Activated T-cell treated with anti-CD3 and anti-CD28 coated beads for 48 hours (primary cell): Measurements from ENCODE around the gene PLXNA2.

Experiments used
- DNase-seq: peaks from one replicate; pipeline ENCODE4 v3.0.0-alpha.2; 2020; ENCODE audit warnings: low read depth

The PLXNA2 gene

GRCh38 chr1:208264469-208265121, 20.4 kb upstream of the PLXNA2 start:
- DNase-seq: no peak

- DNase-seq: no peak
Measured at GRCh38 chr1:208261874-208262273, 17.7 kb upstream of the PLXNA2 start.

DNA sequence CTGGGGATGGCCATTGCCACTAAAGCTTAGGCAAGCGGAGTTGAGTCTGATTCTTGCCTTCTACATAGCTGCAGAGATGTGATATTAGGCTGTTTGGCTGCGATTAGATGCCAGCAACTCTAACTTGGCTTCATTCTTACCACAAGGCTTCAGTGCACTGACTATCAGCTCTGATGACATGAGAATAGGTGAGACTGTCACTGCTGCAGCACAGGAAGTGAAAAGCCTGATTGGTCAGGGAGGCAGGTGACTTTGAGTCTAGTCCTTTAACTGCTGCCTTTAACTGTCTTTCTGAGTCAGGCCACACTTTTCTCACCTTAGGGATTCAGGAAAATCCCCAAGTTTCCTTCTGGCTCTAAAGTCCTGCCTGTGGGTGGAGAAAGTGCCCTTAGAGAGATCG, 14.1 kb upstream of the PLXNA2 start:
- no peak for DNase-seq

DNA sequence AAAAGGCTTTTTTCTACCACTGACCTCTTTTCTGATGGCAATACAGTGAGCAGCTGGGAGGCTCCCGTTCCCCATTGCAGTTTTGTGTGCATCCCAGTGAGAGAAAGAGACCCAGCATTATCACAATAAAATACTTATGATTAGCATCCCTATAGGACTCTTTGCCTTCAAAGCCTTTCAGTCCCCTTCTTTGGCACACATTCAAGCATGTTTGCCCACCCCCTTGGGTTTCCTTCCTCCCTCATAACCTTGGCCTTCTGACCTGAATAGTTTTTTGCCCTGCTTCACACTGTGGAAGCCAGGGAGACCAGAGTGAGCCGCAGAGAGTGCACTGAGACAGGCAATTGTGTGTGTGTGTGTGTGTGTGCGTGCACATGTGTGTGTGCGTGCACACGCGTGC, 13.2 kb upstream of the PLXNA2 start:
- DNase-seq: no peak

DNA sequence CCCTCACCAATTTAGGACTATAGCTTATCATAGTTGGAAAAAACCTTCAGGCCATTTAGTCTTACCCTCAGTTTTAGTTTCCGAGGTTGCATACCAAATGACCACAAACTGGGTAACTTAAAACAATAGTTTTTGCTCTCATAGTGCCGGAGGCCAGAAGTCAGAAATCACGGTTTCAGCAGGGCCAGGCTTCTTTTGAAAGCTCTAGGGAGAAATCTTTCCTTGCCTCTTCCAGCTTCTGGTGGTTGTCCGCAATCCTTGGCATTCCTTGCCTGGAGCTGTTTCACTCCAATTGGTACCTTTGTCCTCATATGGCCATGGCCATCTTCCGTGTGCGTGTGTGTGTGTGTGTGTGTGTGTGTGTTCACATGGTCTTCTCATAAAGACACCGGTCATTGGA, 12.4 kb upstream of the PLXNA2 start:
- DNase-seq: no peak

DNA sequence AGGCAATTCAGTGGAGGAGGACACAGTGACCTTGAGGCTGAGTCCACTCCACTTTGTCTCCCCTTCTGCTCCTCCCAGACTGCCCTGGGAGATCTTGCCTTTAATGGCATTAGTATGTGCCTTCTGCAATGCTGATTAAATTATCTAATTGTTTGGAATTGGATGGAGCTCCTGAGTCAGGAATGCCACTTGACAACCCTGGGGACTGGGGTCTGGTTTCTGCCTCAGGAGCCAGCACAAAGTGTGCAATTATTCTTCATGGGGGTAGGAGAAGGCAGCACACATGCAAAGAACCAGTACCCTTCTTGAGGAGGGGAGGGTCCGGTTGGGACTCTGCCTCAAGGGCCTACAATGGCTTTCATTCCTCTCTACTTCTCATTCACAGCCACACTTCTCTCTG, 11.9 kb upstream of the PLXNA2 start:
- DNase-seq: no peak

GRCh38 chr1:208254862-208255261, 10.7 kb upstream of the PLXNA2 start:
- no peak for DNase-seq

DNA sequence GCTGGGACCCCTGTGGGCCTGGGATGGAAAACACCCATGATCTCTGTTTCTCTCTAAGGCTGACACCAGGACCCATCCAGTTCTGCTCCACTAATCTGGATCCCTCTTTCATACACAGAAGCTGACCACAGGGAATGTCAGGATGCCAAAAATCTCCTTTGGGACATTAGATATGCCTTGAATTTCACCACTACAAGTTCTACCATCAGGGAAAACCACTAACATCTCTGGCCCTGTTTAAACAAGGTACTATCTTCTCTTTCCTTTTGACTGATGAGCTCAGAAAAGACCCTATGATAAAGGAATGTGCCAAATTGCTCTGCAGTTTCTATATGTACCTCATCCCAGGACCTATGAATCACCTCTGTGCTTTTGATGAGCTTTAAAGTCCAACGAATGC, 10.2 kb upstream of the PLXNA2 start:
- no peak for DNase-seq

DNA sequence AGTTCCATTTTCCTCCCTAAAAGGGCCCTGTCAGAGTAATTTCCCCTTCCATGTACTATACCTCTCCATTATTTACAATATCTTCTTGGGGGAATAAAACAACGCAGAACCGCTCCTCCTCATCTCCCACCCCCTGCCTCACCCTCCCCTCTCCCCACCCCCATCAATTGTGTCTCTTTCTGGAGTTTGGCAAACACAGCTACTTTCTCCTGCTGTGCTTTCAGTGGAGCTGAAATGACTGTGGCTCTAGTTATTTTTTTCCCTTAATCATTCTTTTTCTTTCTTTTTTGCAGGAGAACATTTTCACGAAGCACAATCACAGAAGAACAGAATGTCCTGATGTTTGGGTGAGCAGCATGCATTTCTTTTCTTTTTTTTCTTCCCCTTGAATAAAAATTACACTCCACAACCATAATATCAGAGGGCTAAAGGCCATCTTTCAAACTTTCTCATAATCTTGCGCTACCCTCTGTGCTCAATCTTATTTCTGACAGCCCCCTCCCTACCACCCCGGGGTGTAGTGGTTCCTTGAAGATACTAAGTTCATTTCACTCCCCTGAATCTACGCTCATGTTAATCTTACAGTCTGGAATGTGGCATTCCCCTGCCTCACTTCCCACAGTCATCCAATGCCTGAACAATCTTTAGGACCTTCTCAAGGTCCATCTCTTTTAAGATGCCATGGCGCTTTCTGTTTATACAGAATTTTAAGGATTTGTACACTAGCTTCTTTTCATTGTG, 8.8 kb upstream of the PLXNA2 start:
- DNase-seq: no peak

DNA sequence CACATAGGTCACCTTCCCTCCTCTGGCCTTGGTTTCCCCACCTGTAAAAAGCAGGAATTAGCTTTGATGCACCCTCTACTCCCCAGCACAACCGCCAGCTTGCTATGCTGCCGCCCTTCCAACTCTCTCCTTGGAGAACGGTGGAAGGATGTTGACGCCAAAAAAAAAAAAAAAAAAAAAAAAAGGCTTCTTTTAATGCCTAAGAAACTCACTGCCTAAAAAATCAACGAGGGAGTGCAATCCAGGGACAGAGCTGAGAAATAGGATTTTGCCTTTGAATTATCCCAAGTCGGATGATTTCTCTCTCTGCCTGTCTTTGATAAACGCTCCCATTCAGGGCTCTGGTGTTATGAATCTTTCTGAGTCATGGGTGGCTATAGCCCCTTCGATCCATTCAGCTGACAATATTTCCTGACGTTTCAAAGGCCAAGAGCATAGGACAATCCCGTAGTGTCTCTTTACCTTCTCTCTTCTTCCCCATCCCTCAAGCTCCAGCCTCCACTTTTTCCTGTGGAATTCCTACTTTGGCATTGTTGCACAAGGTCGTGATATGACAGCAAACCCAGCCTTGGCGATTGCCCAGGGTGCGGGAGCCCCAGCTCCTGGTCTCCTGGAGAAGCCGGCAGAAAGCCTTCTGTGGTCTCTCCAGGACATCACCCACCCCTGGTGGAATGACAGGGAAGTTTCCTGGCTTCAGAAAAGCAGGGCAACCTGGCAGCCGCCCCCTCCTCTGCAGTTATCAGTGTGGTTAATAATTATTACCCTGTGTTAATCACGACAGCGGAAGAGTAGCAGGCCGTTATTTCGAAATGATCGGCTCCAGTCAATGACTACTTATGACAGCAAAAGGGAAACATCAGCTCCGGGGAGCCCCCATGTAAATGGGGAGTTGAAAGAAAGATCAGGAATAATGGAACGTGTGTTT, 8.0 kb upstream of the PLXNA2 start:
- DNase-seq: no peak

DNA sequence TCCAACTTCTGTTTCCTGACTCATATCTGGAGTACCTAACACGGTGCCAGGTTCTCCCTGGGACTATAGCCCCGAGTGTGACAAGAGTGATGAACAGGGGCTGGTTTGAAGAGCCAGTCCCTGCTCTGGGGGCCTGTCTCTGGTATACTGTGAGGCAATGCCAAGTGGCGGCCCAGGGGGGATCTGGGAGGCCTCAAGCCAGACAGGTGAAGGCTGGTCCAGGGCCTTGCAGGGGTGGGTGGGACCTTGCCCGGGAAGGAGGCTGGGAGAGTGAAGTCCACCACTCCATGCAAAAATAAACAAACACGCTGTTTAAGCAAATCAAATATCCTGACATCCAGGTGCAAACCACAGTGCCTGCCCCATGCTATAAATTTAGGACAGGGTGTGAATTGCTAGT, 6.8 kb upstream of the PLXNA2 start:
- DNase-seq: no peak

- DNase-seq: no peak
Measured at GRCh38 chr1:208250613-208251012, 6.4 kb upstream of the PLXNA2 start.

DNA sequence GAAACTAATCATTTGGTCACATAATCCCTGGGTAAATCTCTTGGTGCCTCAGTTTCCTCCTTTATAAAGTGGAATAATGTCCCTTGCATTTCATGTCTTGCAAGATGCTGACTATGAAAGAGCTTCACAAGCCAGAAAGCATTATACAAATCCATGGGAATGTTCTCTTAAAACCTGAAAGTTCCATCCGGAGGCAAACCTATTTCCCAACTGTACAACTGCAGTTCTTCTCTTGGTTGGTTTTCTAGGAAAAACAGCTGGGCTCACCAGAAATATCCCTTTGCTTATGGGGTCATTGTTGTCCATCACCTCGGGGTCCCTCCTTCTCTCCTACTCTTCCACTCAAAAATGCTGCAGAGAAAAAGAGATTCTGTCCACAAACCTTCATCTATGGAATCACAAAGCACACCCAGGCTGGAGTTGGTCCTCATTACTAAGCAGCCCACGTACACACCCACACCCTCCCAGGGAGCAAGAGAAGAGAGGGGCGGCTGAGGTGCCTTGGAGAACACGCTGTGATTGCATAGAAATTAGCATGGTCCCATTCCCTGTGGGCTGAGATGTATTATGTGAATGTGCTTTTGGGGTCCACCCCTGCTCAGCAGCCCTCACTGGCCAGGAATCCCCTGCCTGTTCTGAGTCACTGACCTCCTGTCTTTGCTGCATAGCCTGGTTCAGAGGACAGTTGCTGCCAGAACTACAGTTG, 5.0 kb upstream of the PLXNA2 start:
- no peak for DNase-seq

DNA sequence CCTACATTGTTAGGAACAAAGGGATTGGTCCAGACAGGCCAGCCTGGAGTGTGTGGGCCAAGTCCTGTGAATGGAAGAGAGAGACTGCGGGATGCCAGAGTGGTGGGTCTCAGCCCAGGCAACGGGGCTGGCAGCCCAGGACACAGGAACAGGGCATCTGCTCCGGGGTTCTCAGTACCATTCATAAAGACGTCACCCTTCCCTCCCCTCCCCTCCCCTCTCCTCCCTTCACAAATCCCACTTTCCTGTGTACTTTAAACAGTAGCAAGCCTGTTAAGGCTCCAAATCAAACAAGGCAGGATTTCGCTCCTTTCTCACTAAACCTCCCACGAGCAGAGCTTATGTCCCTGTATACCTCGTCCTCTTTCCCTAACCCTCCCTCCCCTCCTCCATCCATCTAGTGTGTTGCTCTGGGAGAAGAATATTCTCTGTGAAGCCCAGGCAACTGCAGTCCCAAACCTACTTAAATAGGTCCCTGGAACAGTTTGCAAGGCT, 4.2 kb upstream of the PLXNA2 start:
- no peak for DNase-seq

DNA sequence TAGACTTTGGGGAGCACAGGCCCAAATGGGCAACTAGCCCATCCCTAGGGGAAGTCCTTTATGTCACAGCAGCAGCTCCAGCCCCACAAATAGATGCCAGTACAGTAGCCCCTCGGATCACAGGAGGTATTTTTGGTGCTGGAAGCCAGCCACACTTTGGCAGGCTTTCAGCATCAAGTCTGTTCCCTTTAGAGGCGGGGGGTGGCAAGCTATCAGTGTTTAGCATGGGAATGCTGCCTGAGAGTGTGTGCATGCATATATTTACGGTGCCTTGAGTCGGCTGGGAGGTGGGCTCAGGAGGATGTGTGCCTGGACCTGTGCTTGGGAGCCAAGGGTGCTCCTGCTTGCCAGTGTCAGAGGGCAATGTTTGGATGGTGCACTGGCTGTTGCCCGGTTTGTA, 3.5 kb upstream of the PLXNA2 start:
- DNase-seq: no peak

- peak; percentile 59 for DNase-seq
Measured at GRCh38 chr1:208245185-208245705, 1.1 kb upstream of the PLXNA2 start.

DNA sequence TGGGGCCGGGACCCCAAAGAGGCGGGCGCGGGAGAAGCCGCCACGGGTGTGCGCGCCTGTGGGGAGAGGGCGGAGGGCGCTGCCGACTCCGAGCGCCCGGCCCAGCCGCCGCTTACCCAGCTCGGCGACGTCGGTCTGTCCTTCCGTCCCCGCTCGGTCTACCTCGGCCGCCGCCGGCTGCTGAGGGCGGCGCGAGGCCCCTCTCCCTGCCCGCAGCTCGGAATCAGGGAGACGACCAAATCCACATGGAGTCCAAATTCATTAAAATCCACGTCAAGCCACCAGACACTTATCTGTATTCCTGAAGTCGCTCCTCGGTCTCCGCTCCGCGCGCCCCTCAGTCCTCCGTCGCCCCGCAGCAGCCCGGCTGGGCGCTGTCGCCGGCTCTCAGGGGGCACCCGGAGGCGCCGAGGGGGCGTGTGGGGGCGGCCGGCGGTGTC, 637 bp downstream of the PLXNA2 start:
- no peak for DNase-seq

GRCh38 chr1:208242941-208243526, 1.1 kb downstream of the PLXNA2 start:
- no peak for DNase-seq

DNA sequence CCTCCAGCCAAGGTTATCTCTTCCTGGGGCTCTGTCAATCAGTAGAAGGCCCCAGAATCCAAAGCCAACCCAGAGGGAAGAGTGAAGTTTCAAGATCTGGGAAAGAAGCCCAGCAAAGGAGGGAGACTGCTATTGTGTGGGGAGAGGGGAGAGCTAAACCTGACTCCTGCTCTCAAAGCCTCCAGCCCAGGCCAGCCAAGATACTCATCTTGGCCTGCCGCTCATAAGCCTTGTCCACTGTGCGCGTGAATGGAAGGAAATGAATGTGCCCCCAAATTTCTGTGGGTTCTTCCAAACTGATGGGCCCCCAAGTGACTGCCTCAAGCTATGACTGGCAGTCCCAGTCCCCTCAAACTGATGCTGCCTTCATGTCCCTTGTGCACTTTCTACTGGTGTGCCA, 2.0 kb downstream of the PLXNA2 start:
- DNase-seq: no peak

DNA sequence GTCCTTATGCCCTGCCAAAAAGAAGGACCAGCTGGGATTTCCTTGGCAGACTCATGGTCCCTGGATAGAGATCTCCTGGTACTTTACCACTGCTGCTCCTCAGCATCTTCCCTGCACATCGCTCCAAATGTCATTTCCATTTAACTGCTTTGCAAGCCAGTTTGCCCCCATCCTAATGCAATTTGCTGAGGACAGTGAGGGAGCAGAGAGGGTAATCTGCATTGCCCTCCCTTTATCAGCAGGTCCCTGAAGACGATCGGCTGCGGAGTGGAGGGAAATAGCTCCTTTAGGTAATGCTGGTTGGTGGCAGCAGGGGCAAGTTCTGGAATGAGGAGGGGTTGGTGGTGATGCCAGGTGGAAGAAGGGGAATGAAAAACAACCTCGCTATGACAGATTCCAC, 2.7 kb downstream of the PLXNA2 start:
- no peak for DNase-seq

- DNase-seq: no peak
Measured at GRCh38 chr1:208240662-208241355, 3.4 kb downstream of the PLXNA2 start.
